GM13977 (cell line): Measurements from ENCODE around the gene ATF6B.

Experiments
- DNase-seq: peaks from one replicate; pipeline ENCODE4 v3.0.0; 2012; ENCODE audit warnings: low spot score
- in situ Hi-C: fragments of 300-500 bp; cut with MboI; formaldehyde crosslinking; loops from one replicate; pipeline ENCODE4 v1.12.0; 2022; ENCODE audit warnings: low sequenced_read_pairs, low pct_unique_long_range_greater_than_20kb, mixed read lengths, inconsistent platforms; ENCODE audit not compliant: unreplicated experiment
- TF ChIP-seq, protein P1 (sequence below): IDR thresholded peaks from 2 replicates; pipeline ENCODE4 v1.5.1; 2012; ENCODE audit warnings: mild to moderate bottlenecking, control low read depth; ENCODE audit not compliant: insufficient read depth; ENCODE audit errors: extremely low read depth, missing control alignments

ATF6B gene

DNA sequence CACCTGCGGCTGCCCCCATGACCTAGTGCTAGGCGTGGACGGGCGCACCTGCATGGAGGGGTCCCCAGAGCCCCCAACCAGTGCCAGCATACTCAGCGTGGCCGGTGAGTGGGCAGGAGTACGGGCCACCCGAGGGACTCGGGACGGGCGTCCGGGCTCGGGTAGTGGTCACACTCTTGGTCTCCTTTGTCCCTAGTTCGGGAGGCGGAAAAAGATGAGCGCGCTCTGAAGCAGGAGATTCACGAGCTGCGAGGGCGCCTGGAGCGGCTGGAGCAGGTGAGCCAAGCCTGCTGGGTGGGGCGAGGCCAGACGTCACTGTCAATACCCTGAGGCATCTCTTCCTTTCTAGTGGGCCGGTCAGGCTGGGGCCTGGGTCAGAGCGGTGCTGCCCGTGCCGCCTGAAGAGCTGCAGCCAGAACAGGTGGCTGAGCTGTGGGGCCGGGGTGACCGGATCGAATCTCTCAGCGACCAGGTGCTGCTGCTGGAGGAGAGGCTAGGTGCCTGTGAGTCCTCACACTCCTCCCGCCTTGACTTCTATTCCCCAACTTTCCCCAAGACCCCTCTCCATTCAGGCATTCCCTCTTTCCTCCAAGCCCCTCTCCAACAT is 39.2 kb upstream of the ATF6B start:
- DNase-seq, result no peak
- in situ Hi-C loops, result no loop called here
- TF ChIP-seq, protein P1, sequence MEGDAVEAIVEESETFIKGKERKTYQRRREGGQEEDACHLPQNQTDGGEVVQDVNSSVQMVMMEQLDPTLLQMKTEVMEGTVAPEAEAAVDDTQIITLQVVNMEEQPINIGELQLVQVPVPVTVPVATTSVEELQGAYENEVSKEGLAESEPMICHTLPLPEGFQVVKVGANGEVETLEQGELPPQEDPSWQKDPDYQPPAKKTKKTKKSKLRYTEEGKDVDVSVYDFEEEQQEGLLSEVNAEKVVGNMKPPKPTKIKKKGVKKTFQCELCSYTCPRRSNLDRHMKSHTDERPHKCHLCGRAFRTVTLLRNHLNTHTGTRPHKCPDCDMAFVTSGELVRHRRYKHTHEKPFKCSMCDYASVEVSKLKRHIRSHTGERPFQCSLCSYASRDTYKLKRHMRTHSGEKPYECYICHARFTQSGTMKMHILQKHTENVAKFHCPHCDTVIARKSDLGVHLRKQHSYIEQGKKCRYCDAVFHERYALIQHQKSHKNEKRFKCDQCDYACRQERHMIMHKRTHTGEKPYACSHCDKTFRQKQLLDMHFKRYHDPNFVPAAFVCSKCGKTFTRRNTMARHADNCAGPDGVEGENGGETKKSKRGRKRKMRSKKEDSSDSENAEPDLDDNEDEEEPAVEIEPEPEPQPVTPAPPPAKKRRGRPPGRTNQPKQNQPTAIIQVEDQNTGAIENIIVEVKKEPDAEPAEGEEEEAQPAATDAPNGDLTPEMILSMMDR, result no peak

DNA sequence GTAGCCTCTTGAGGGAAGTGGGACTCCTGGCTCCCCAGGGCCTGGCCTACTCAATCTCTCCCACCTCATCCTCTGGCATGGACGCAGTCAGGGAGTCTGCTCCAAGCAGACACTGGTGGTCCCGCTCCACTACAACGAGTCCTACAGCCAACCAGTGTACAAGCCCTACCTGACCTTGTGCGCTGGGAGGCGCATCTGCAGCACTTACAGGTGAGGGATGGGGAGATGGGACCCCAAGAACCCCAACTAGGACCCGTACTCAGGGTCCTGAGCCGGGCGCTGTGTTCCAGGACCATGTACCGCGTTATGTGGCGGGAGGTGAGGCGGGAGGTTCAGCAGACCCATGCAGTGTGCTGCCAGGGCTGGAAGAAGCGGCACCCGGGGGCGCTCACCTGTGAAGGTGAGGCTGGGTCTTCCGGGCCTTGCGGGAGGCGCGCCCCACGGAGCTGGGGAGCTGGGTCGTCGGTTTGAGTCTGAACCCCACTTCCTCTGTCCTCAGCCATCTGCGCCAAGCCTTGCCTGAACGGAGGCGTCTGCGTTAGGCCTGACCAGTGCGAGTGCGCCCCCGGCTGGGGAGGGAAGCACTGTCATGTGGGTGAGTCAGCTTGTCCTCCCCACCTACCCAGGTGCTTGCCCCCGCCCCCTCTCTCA is 38.5 kb upstream of the ATF6B start:
- TF ChIP-seq, protein P1, result no peak
- in situ Hi-C loops, result no loop called here
- no peak for DNase-seq

DNA sequence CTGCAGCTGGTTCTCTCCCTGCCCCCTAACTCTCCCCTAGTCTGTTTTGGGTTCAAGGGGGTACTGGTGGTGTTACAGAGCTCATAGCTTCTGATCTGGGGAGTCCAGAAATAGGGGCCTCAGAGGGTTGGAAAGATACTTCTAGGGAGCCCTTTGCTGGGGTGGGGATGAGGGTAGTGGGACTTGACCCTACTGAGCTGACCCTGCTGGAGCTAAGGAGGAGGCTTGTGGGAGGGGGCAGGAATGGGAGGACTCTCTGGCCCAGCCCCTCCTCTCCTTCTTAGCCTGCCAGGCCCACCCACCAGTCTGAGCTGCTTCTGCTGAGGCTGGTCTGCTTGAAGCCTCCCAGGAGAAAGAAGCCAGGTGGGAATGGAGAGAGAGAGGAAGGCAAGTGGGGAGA is 36.2 kb upstream of the ATF6B start, which contains the start of gene EGFL8:
Gene EGFL8, plus strand, starts transcription at position 301 of the 400 bp plus-strand sequence. CDS start 1,571 bp downstream, outside the sequence.
- no peak for DNase-seq
- TF ChIP-seq, protein P1, result no peak
- in situ Hi-C loops, result no loop called here

DNA sequence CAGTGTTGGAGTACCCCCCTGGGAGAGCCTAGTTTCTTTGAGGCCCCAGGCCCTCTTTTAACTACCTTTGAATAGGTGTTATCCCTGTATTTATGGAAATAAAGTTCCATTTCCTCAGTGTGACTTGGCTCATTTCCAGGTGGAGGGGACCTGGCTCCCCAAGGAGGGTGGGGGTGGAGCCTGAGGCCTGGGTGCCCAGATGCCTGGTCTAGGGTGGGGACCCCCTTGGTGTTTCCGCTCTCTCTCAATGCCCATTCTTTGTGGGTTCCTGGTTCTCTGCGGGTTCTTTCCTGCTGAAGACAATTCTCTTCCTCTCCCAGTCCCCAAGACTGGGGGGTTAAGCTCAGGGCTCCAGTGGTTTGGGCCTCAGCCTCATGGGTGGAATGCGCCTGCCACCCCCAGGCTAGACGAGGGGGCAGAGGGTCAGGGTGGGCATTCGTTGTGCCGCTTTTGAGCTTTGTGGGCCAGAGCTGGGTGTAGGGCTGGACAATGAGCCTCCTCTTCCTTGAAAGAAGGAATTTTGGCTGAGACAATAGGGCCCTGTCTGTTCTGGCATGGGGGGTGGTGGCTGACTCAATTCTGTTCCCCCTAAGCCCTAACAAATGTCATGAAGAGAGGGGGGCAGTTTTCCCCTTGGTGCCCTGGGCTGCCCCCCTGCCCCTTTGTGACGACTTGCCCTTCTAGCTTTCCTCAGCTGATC is 35.7 kb upstream of the ATF6B start:
- no peak for DNase-seq
- TF ChIP-seq, protein P1, result no peak
- in situ Hi-C loops, result no loop called here

DNA sequence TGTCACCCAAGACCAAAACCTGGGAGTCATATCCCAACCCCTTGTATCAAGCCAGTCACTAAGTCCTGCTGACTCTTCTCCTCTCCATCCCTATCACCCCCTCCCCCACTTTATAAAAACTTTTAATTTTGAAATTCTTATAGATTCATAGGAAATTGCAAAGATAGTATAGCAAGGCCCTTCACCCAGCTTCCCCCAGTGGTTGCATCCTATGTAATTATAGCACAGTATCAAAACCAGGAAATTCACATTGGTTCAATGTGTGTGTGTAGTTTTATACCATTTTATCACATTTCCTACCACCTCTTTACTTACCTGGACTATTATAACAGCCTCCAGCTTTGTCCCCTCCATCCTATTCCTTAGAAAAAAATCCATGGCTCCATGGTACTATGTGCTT is 30.0 kb upstream of the ATF6B start:
- in situ Hi-C loops, result no loop called here
- TF ChIP-seq, protein P1, result no peak
- no peak for DNase-seq

DNA sequence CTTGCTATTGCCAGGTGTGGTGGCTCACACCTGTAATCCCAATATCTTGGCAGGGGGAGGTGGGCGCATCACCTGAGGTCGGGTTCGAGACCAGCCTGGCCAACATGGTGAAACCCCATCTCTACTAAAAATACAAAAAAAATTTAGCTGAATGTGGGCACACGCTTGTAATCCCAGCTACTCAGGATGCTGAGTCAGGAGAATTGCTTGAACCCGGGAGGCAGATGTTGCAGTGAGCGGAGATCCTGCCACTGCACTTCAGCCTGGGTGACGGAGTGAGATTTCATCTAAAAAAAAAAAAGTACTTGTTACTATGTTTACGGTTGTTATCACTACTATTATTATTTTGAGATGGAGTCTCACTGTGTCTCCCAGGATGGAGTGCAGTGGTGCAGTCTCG is 28.8 kb upstream of the ATF6B start:
- TF ChIP-seq, protein P1, result no peak
- DNase-seq, result no peak
- in situ Hi-C loops, result no loop called here
